ENCODE data around the gene SORL1. TPM values are rescaled to one million over a fixed set of nuclear protein-coding genes. Genes with fewer than 3 reads are reported as not detected.

SORL1 gene
- total RNA-seq, 1 experiment from 2014 or later = 68.3 TPM

DNA sequence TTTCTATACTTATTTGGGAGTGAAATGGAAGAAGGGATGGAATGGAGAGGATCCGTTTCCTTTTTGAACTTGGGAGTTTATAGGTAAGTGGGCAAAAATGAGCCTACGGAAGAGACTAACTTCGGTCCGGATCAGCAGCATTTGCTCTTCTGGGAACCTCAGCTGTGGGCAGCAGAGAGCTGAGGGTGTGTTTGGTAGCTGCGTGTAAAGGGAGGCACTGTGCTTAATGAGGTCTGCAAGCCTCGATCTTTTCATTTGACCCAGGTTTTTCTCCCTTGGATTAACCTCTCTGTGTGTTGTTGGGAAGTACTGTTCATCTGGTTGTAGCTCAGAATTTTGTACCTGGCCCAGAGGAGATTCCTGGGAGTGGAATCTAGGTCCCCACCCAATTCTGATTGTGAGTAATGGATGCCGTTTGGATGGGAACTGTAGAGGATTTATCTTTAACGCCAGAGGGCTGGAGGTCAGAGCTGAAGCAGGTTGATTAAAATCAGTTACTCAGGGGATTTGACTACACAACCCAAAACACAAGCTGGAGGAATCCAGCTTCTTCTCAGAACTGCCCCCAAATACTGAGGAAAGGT lies 202.2 kb downstream of the SORL1 start:
- peaks cover 1% of the 10 kb centered on the region; the same call in 1 of the 2 replicates for H3K27me3 Mint-ChIP-seq (ENCODE audit: low read depth)
- Histone ChIP-seq H4K20me1 (ENCODE audit: control insufficient read depth, insufficient read depth, insufficient read length) (no peaks in the 10 kb centered on the region), H3K14ac (ENCODE audit: insufficient read depth, low read length) (no peak overlapping the region), H2BK120ac (ENCODE audit: low read depth, low read length, poor library complexity, severe bottlenecking) (no peak overlapping the region), H2BK12ac (ENCODE audit: insufficient read length, low read depth, low read length) (no peak overlapping the region), H3K23ac (ENCODE audit: insufficient read length, low read depth, low read length) (no peak overlapping the region), H4K8ac (replicated peaks; ENCODE audit: insufficient read length, low read depth, low read length) (no peak overlapping the region), H3K79me1 (ENCODE audit: insufficient read depth, low read depth, low read length, poor library complexity, severe bottlenecking) (no peaks in the 10 kb centered on the region), H2BK15ac (ENCODE audit: low read depth, low read length) (no peak overlapping the region), H2AFZ (ENCODE audit: low read length) (no peak overlapping the region), H3K9me3 (ENCODE audit: control insufficient read depth, low read depth, low read length) (no peaks in the 10 kb centered on the region), H3K56ac (ENCODE audit: insufficient read length, low read depth, low read length) (no peak overlapping the region), H3K9ac (ENCODE audit: extremely low read depth, insufficient read length, low read length) (no peak overlapping the region), H3K79me2 (ENCODE audit: insufficient read depth, low read length) (no peaks in the 10 kb centered on the region), H3K4ac (ENCODE audit: low read depth, low read length) (no peak overlapping the region), H2BK20ac (ENCODE audit: low read depth, low read length, poor library complexity, severe bottlenecking) (no peak overlapping the region), H3K23me2 (ENCODE audit: insufficient read length, low read depth, low read length, poor library complexity, severe bottlenecking) (peaks cover 5% of the 10 kb centered on the region), H2BK5ac (ENCODE audit: insufficient read length, low read length) (no peak overlapping the region), H4K5ac (ENCODE audit: insufficient read length, low read depth, low read length) (no peak overlapping the region), H3K4me1 (ENCODE audit: insufficient read depth, low read length) (peaks cover 10% of the 10 kb centered on the region; the same call in 1 of the 2 replicates), H2AK5ac (ENCODE audit: insufficient read length, low read length) (no peak overlapping the region), H3T11ph (ENCODE audit: low read length) (no peak overlapping the region), H3K27ac (ENCODE audit: insufficient read length, low read depth, low read length) (no peak overlapping the region), H3K4me2 (ENCODE audit: insufficient read depth, insufficient read length, low read length) (no peak overlapping the region), H3K18ac (ENCODE audit: insufficient read length, low read depth, low read length) (no peak overlapping the region), H3K27me3 (ENCODE audit: insufficient read depth, low read length) (no peaks in the 10 kb centered on the region), H4K91ac (ENCODE audit: insufficient read length, low read depth, low read length) (no peak overlapping the region)
- H3K27ac Mint-ChIP-seq = no peak overlapping the region
- no CpG with 5 or more reads among the region's 8 CpGs for WGBS (ENCODE audit: extremely low coverage, insufficient read length, low lambda C conversion rate)
- peak overlapping the region in 1 of 2 experiments; percentile 21; a peak in 2 of 5 replicates for H3K4me3 Mint-ChIP-seq
- H3K36me3 Mint-ChIP-seq (ENCODE audit: insufficient read depth in 1 of 3, low read depth in 3 of 3) = peaks cover 7 to 20% (median 9%) of the 10 kb centered on the region in 3 experiments; a peak in 6 of 7 replicates
- no peak for DNase-seq
- TF ChIP-seq CTCF (conservative IDR thresholded peaks at IDR 0.05) = no peak
- H3K9me3 Mint-ChIP-seq = peaks cover 8 to 10% of the 10 kb centered on the region in 2 experiments
- peaks cover 40 to 45% of the 10 kb centered on the region in 2 experiments for H3K4me1 Mint-ChIP-seq

Data from H9 (cell line).